NCI-H1105 (cell line): Measurements from ENCODE around the gene TIMM10B.
A peak's percentile ranks its signal among the peaks of the same experiment; 100 is the strongest.

Experiments
- DNase-seq: peaks from one replicate; lab custom pipeline; 2025; lab: John Stamatoyannopoulos, UW

TIMM10B gene

GRCh38 chr11:6481012-6481923, at the start of gene TIMM10B, which contains the start of gene ARFIP2:
TIMM10B (plus strand) TSS chr11:6481501; CDS start chr11:6481517, 16 bp downstream.
ARFIP2 (minus strand) TSS chr11:6481331; CDS start chr11:6480421, 910 bp downstream.
- DNase-seq, result peak; percentile 97

GRCh38 chr11:6431861-6432260, 49.4 kb upstream of the TIMM10B start:
- no peak for DNase-seq

- DNase-seq, result no peak
Observed at GRCh38 chr11:6433998-6434660, 47.2 kb upstream of the TIMM10B start.

- DNase-seq, result no peak
Observed at GRCh38 chr11:6437423-6437822, 43.9 kb upstream of the TIMM10B start.

- DNase-seq, result no peak
Observed at GRCh38 chr11:6437993-6438392, 43.3 kb upstream of the TIMM10B start.

DNA sequence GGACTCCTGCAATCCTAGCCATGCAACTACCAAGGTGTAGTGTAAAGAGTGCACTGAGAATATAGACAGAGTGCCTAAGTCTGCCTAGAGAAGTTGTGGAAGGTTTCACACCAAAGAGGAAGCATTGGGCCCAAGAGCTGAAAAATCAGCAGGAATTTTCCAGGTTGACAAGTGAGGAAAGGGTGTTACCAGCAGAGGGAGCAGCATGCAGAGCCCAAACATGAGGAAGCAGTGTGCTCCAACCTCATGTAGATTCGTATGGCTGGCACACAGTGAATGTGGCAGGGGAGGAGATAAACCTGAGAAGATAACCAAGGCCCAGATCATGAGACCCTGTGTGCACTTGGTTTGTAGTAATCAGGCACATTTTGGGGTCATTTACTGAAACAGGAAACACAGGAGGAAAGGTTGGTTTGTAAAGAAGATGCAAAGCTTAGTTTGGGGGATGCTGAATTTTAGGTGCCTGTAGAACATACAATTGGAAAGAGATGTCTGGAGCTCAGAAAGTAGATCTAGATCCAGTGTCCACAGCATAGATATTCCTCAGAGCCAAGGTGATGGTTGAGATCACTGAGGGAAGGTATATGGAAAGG, 42.2 kb upstream of the TIMM10B start:
- peak; percentile 62 for DNase-seq

DNA sequence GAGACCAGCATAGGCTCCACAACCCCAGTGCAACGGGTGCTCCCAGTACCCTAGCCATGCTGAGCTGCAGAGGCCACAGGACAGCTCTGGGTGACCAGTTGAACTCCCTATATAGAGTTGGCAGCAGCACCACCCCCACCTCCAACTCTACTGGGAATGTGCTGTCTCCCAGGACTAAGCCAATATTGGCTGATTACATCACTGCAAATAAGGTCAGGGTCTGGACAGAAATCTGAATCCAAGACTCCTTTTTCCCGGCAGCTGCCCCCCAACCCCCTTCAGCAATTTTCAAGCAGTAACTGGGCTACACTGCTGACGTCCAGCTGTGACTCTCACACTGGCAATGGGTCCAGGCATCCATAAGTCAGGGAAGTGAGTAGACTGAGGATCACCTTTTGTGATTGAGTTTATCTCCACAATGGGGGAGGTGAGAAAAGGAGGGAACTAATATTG, 40.4 kb upstream of the TIMM10B start, which contains the start of gene HPX:
Gene HPX (minus strand): TSS at position 82 of the 453 bp plus-strand sequence. CDS start 24 bp downstream, at position 58.
- no peak for DNase-seq

- no peak for DNase-seq
Observed at GRCh38 chr11:6442441-6442840, 38.9 kb upstream of the TIMM10B start.

DNA sequence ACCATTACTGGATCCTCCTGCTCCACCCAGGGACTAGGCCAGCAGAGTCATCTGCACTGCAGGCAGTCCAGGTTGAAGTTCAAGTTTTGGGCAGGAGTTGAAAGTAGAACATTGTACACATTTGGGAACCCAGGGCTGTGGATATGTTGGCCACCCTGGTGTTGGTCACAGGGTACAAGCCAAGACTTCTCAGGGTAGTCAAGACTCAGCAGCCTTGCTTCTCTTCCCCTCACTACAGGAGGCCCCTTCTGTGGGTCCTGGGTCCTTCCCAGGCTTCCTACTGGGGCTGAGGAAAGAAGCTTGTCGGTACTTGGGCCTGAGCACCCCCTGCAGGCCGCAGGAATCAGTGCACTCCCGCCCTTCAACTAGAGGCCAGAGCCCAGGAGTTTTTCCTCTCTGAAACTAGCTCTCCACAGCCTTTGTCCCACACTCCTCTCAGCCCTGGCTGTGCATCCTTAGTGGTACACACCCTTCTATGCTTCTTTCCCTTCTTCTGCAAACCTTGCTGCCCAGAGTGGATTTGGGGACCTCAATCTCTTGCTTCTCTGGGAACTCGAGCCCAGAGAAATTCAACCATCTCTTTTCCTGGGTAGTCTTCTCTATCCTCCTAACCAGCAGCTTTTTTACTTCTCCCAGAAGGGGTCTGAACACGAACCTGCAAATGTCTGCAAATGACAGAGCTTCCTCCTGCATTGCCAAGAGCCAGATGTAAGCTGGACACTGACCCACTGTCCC, 37.9 kb upstream of the TIMM10B start:
- peak; percentile 29 for DNase-seq

DNA sequence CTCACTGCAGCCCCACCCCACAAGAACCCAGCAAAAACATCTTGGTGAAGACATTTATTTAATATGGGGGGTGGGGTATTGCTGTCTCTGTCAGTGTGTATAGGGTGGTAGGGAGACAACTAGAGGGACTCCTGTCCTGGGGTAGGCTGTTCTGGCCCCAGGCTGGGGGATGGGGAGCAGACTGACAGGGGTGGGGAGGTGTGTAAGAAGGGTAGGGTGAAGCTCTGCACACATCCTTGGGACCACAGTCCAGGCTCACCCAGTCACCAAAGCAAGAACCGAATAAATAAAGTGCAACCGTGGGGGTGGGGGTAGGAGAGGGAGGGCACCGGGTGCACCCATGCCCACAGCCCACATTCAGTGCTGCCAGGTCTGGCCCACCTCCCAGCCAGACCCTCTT, 32.7 kb upstream of the TIMM10B start:
- DNase-seq, result no peak

- DNase-seq, result no peak
Observed at GRCh38 chr11:6452219-6452618, 29.1 kb upstream of the TIMM10B start.

DNA sequence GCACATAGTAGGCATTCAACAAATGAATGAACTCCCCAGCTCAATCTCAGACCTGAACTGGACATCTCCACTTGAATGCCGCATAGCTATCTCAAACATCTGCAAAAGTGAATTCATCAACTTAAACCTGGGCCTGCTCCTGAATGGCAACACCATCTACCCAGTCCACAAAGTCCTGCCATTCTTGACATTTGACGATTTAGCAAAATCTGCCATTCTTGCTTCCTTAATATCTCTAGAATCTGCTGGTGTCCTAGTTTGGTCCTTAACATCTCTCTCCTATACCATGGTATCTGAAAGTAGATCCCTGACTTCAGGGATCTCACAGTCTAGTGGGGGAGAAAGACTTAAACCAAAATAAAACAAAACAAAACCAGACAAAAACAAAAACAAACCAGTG, 28.1 kb upstream of the TIMM10B start:
- no peak for DNase-seq

DNA sequence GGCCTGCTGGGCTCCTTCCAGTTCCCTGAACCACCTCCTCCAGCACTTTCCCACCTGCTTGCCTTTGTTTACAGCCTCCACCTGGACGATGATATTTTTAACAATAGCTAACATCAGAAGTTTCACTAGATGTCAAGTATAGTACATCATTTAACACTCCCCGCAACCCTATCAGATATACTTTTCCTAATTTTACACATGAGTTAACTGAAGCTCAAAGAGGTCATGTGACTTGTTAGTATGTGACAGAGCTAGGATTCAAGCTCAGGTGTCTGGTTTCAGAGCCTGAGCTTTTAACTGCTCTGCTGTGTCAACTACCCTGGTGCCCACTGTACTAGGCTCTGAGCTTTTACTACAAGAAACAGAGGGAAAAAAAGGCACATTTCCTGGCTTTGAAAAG, 26.2 kb upstream of the TIMM10B start:
- peak; percentile 38 for DNase-seq

DNA sequence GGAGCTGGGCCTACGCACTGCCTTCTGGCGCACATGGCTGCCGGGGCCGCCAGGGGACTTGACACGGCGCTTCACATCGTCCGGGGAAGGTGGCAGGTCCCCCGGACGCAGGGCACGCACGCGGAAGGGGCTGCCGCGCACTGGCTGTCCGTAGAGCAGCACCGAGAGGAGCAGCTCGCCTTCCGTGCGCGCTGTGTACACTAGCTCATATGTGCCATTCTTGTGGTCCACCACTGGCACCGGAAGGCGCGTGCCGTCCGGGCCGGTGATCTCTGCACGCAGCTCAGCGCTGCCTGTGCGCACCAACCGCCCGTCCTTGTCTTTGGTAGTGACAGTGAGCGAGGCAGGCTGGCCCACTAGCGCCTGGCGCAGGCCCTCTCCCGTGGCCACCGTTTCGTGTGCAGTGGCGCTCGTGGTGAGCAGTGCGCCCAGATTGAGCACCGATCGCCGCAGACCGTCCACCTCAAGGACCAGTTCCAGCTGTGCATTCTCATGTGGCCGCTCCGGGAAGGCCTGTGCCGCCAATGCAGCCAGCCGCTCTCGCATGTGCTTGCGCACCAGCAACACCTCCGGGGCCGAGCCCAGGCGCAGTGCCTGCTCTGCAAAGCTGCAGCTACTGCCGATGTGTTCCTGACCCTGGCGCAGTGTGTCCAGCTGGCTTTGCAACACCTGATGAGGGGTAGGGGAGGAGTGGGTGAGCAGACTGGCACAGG, 24.8 kb upstream of the TIMM10B start:
- DNase-seq, result no peak

GRCh38 chr11:6457581-6458320, 23.6 kb upstream of the TIMM10B start:
- no peak for DNase-seq

DNA sequence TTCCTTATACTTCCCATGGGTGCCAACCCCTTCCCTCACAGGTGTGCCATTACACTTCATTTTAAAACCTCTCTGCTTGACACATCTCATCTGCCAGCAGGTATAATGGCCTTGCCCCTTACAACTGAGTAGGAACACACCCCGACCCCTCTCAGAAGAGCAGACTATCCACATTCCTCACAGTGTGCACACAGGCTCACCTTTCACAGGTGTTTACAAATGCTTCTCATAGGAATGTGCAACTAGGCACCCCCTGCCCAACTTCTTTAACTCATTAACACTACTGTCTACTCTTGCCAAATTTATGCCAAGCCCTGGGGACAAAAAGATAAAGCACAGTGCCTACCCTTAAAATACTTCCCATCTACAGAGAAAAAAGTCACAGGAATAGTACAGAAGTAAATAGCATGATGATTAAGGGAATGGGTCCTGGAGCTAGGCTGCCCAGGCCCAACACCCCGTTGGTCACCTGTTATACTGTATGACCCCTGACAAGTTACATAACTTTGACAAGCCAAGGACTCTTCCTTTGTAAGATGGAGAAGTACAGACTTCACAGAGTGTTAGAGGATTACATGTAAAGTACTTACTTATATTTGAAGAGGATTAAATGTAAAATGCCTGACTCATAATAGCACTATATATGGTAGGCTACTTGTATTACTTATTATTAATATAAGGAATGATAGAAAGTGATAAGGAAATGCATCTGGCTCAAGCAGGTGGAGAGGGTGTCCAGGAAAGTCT, 22.8 kb upstream of the TIMM10B start:
- DNase-seq, result no peak

- DNase-seq, result no peak
Observed at GRCh38 chr11:6459099-6459450, 22.2 kb upstream of the TIMM10B start.

GRCh38 chr11:6468712-6469495, 12.4 kb upstream of the TIMM10B start:
- peak; percentile 42 for DNase-seq

DNA sequence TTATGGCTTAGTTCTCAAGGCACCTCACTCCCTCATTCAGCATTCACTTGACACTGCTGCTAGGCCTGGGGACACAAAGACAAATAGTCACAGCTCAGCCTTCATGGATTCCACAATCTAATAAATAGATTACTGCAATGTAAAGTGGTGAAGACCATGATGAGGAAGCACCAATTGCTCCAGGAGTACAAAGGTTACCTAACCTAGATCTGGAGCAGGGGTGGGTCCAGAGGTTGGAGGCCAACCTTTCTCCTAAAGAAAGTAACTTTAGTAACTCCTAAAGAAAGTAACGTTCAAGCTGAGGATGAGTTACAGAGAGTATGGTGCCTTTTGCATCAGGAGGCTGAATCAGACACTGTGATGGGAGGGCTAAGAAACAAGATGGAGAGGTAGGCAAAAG, 11.7 kb upstream of the TIMM10B start:
- DNase-seq, result no peak
